Measurements from ENCODE around the gene SHANK2.

SHANK2 gene

DNA sequence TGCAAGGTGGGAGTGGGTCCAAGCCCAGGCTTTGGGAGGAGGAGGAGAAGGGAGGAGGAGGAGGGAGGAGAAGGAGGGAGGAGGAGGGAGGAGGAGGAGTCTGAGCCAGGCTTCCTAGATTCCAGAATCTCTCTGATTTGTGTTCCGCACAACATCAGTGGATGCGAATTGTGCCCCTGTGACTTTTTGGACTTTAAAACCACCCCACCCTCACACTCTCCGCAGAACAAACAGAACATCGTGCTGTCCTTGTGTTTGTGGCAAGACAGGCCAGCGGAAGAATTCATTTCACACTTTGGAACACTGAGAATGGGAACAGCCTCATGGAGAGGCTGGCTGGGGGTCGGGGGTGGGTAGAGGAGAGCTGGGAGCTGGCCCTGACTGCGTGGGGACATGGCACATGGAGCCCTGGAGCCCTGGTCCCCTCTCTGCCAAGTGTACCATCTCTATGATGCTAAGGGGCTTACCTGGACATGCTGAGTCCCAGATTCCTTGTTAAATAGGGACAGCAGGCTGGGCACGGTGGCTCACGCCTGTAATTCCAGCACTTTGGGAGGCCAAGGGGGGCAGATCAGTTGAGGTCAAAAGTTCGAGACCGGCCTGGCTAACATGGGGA lies 16.4 kb upstream of the SHANK2 start:
- no peak for DNase-seq (ENCODE audit: low read depth)
- TF ChIP-seq, protein P1, sequence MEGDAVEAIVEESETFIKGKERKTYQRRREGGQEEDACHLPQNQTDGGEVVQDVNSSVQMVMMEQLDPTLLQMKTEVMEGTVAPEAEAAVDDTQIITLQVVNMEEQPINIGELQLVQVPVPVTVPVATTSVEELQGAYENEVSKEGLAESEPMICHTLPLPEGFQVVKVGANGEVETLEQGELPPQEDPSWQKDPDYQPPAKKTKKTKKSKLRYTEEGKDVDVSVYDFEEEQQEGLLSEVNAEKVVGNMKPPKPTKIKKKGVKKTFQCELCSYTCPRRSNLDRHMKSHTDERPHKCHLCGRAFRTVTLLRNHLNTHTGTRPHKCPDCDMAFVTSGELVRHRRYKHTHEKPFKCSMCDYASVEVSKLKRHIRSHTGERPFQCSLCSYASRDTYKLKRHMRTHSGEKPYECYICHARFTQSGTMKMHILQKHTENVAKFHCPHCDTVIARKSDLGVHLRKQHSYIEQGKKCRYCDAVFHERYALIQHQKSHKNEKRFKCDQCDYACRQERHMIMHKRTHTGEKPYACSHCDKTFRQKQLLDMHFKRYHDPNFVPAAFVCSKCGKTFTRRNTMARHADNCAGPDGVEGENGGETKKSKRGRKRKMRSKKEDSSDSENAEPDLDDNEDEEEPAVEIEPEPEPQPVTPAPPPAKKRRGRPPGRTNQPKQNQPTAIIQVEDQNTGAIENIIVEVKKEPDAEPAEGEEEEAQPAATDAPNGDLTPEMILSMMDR (IDR thresholded peaks at IDR 0.05; ENCODE audit: control insufficient read depth, extremely low read depth, insufficient read depth), result no peak

DNA sequence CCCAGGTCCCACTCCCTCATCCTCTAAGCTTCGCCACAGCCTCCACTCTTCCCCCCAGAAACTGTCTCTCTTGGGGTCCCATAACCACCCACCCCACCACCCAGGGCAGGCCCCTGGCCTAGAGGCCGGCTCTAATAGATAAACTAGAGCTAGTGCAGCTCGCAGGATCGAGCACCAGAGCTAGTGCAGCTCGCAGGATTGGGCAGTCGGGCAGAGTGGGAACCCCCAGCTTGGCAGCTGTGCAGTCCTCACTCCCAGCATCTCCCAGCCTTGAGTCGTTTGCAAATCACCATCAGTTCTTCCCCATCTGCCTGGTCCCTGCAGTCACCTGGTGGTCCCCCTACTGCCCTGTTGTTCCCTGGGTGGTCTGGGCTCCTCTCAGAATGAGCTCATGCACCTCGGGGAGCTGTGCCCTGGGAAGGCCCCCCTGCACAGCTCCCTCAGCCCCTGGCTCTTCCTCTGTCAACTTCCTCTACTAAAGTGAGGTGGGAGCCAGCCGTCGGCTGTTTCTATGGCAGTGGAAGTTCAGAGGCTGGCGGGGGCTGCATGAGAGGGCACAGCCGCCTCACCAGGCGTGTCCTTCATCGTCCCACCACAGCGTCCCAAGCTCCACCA lies 15.5 kb upstream of the SHANK2 start:
- DNase-seq (ENCODE audit: low read depth), result no peak
- TF ChIP-seq, protein P1 (IDR thresholded peaks at IDR 0.05; ENCODE audit: control insufficient read depth, extremely low read depth, insufficient read depth), result no peak

More for the DNA sequence above, 16.4 kb upstream of the SHANK2 start:
- no peak overlapping the region for H3K4me3 ChIP-seq (ENCODE audit: low read depth, low read length)

DNA sequence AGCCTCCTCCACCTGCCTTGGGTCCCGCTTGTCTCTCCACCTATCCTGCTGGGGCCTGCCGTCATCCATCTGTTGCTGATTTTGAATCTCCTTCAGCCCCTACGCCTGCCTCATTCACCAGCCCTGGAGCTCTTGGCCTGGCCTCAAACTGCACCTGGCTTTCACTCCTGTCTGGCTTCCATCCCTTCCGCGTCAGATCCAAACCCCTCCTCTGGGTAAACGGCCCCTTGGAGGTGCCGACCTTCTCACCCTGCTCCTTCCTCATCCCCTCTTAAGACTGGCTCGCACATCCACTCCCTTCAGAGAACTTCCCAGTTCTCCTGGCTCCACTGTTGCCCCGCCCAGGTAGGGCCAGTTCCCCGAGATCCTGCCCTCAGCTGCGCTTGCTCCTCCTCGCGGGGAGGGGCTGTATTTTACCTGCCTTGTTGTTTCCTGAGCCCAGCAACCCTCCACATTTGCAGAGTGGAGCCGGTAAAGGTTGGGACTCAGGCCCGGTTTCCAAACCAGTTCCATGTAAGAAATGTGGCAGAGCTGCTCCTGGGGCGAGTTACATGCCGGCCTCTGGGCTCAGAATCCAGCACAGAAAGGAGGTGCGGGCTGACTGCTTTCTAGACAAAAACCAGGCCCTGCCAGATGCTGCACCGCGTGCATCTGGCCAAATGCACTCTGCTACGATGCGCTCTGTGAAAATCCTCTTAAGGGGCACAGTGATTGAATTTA lies 13.9 kb upstream of the SHANK2 start:
- TF ChIP-seq, protein P1 (IDR thresholded peaks at IDR 0.05; ENCODE audit: control insufficient read depth, extremely low read depth, insufficient read depth), result no peak
- no peak overlapping the region for H3K4me3 ChIP-seq (ENCODE audit: low read depth, low read length)
- no peak for DNase-seq (ENCODE audit: low read depth)

More for the DNA sequence above, 15.5 kb upstream of the SHANK2 start:
- H3K4me3 ChIP-seq (ENCODE audit: low read depth, low read length), result no peak overlapping the region

DNA sequence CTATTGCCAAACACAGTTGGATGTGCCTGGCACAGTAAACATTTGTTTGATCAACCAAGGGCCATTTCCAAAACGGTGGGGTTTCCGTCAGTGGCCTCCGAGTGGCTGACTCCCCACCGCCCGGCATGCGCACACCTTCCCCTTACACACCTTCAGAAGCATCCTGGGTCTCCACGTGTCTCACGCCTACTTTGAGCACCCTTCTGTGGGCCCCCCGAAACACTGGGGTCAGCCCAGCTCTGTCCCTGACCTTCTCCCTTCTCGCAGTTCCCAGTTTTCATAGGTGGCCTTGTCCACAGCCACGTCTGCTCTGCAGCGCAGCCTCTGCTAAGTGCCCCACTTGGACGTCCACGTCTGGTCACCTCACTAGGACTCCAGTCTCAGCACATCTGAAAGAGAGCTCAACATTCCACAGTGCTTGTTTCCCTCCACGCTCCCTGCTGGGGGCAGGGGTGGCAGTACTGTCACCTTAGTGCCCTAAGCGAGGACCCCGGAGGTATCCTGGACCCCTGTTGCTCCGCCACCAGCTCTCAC lies 13.2 kb upstream of the SHANK2 start:
- TF ChIP-seq, protein P1 (IDR thresholded peaks at IDR 0.05; ENCODE audit: control insufficient read depth, extremely low read depth, insufficient read depth), result no peak
- DNase-seq (ENCODE audit: low read depth), result no peak
- H3K4me3 ChIP-seq (ENCODE audit: low read depth, low read length), result no peak overlapping the region

DNA sequence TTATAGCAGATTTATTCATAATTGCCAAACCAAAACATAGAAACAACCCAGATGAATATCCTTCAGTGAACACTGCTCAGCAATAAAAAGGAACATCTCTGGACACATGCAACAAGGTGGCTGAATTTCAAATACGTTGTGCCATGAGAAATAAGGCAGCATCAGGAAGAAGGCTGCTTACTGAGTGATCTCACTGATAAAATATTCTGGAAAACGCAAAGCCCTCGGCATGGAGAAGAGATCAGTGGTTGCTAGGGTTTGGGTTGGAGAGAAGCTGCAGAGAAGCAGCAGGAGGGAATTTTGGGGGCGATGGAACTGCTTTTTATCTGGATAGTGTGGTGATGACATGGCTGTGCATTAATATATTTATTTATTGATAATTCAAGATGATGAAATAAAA lies 11.0 kb upstream of the SHANK2 start:
- DNase-seq (ENCODE audit: low read depth), result no peak
- no peak overlapping the region for H3K4me3 ChIP-seq (ENCODE audit: low read depth, low read length)
- TF ChIP-seq, protein P1 (IDR thresholded peaks at IDR 0.05; ENCODE audit: control insufficient read depth, extremely low read depth, insufficient read depth), result no peak

DNA sequence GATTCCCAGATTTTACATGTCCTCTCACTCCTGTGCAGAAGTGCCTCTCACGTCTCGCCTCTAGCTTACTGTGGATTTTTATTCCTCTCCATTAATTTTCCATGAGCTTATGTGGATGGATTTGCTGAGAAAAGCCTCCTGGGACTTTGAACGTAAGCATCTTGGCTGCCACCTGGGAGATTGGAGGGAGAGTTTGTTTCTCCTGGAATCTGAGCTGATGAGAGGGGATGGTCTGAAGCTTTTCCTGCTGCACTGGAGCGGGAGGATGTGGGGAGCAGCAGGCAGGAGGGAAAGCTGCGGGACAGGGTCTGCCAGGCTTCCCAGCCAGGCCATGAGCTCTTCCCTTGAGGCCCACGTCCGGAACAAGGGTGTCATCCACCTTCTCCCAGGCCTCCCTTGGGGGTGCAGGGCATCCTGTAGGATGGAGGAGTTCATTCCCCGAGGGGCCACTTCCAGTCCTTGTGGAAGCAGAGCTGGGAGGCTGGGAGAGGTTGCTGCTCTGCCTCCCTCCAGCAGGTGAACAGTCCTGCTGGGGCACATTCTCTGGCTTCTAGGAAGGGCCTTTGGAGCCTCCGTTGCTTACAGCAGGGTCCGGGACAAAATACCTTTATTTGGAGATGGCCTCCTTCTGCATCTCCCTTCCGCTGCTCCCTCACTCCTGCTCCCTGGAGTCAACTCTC lies 3.6 kb upstream of the SHANK2 start:
- DNase-seq (ENCODE audit: low read depth), result no peak
- TF ChIP-seq, protein P1 (IDR thresholded peaks at IDR 0.05; ENCODE audit: control insufficient read depth, extremely low read depth, insufficient read depth), result no peak
- no peak overlapping the region for H3K4me3 ChIP-seq (ENCODE audit: low read depth, low read length)

All from LNCaP clone FGC (cell line).